Measurements from ENCODE around the gene GPC3.
"Not testable (repeated sequence)": the region's sequence is repeated elsewhere in the genome, so short reads cannot be mapped to it uniquely, and the experiment has no call there.

The GPC3 gene

DNA sequence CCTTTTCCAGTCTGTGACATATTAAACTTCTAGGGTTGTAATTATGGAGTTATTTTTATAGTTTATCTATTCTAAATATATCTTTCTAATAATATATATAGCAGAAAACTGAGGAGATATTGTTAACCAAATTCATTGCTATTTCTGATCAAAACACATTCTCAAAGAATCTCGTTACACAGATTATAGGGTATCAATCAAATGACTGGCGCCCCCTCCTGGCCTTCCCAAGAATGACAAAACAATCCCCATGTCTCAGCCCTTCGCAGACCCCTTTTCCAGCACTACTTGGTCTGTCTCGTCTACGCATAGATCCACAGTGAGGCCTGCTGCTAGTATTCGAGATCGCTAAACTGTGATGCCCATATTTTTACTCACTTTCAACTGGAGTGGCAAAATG, 209.3 kb downstream of the GPC3 start:
- DNase-seq = no peak
- no peaks in the 10 kb centered on the region for H3K36me3 ChIP-seq (ENCODE audit: control insufficient read depth, insufficient read depth, low read length)

DNA sequence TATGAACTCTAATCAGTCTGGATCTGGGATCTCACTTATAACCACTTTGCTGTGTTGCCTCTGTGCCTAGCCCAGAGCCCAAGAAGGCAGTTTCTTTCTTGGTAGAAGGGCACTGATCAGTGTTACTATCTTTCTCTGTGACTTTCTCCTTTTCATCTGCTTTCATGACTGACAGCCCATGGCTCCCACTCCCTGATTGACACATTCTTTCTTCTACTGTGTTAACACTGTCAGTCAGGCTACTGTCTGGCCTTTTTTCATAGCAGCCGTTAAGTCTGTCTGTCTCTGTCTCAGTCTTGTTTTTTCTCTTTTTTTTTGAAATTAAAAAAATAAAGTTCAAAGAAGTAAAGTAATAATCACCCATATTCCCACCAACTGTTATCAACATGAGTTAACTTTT, 210.6 kb downstream of the GPC3 start:
- Histone ChIP-seq H3K36me3 (ENCODE audit: control insufficient read depth, insufficient read depth, low read length) (no peaks in the 10 kb centered on the region), H3K27ac (ENCODE audit: insufficient read depth, low read length, poor library complexity, severe bottlenecking) (no peak overlapping the region), H3K27me3 (replicated peaks; ENCODE audit: control insufficient read depth, insufficient read depth, low read length, poor library complexity, severe bottlenecking) (no peaks in the 10 kb centered on the region), H3K9me3 (ENCODE audit: control insufficient read depth, low read length) (no peaks in the 10 kb centered on the region), H3K4me1 (ENCODE audit: control insufficient read depth, insufficient read depth, low read length, poor library complexity, severe bottlenecking) (no peaks in the 10 kb centered on the region), H3K4me3 (ENCODE audit: insufficient read depth, low read depth, low read length, poor library complexity, severe bottlenecking) (no peak overlapping the region)
- DNase-seq = no peak

More for the DNA sequence above, 209.3 kb downstream of the GPC3 start:
- H3K9me3 ChIP-seq (ENCODE audit: control insufficient read depth, low read length) = no peaks in the 10 kb centered on the region
- no peak overlapping the region for H3K27ac ChIP-seq (ENCODE audit: insufficient read depth, low read length, poor library complexity, severe bottlenecking)
- H3K4me3 ChIP-seq (ENCODE audit: insufficient read depth, low read depth, low read length, poor library complexity, severe bottlenecking) = no peak overlapping the region
- H3K27me3 ChIP-seq (replicated peaks; ENCODE audit: control insufficient read depth, insufficient read depth, low read length, poor library complexity, severe bottlenecking) = no peaks in the 10 kb centered on the region
- H3K4me1 ChIP-seq (ENCODE audit: control insufficient read depth, insufficient read depth, low read length, poor library complexity, severe bottlenecking) = no peaks in the 10 kb centered on the region

DNA sequence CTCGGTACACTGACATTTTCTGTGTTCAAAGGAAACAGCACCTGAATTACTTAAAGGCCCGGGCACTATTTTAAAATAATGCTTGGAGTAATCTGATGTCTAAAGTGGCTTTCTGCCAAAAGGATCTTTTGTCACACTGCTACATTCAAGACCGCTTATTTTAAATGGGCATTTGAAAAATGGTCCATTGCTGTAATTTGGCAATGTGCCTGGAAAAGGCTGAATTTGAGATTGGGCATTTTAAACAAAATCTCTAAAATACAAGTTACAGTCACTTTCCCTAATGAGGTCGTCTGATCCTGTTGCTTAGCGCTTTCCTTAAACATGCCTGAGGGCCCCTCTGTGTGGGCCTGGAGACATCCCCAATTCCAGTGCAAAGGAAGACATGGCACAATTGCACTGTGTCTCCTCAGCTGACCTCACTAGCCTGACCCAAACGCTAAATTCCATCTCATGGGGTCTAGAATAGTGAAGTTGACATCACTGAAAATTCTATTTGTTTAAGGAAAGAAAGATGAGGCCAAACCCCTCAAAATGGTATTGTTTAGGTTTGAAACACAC, 214.2 kb downstream of the GPC3 start:
- H3K27ac ChIP-seq (ENCODE audit: insufficient read depth, low read length, poor library complexity, severe bottlenecking) = no peak overlapping the region
- no peak overlapping the region for H3K4me3 ChIP-seq (ENCODE audit: insufficient read depth, low read depth, low read length, poor library complexity, severe bottlenecking)
- DNase-seq = no peak
- H3K4me1 ChIP-seq (ENCODE audit: control insufficient read depth, insufficient read depth, low read length, poor library complexity, severe bottlenecking) = no peaks in the 10 kb centered on the region
- H3K9me3 ChIP-seq (ENCODE audit: control insufficient read depth, low read length) = no peaks in the 10 kb centered on the region
- H3K36me3 ChIP-seq (ENCODE audit: control insufficient read depth, insufficient read depth, low read length) = no peaks in the 10 kb centered on the region
- H3K27me3 ChIP-seq (replicated peaks; ENCODE audit: control insufficient read depth, insufficient read depth, low read length, poor library complexity, severe bottlenecking) = no peaks in the 10 kb centered on the region

DNA sequence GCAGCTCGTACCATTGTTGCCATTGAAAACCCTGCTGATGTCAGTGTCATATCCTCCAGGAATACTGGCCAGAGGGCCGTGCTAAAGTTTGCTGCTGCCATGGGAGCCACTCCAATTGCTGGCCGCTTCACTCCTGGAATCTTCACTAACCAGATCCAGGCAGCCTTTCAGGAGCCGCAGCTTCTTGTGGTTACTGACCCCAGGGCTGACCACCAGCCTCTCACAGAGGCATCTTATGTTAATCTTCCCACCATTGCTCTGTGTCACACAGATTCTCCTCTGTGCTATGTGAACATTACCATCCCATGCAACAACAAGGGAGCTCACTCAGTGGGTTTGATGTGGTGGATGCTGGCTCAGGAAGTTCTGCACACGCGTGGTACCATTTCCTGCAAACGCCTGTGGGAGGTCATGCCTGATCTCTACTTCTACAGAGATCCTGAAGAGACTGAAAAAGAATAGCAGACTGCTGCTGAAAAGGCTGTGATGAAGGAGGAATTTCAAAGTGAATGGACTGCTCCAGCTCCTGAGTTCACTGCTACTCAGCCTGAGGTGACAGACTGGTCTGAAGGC, 222.3 kb downstream of the GPC3 start:
- not testable (repeated sequence) for H3K9me3 ChIP-seq (ENCODE audit: control insufficient read depth, low read length); H3K4me1 ChIP-seq (ENCODE audit: control insufficient read depth, insufficient read depth, low read length, poor library complexity, severe bottlenecking); H3K36me3 ChIP-seq (ENCODE audit: control insufficient read depth, insufficient read depth, low read length); H3K27ac ChIP-seq (ENCODE audit: insufficient read depth, low read length, poor library complexity, severe bottlenecking); H3K27me3 ChIP-seq (replicated peaks; ENCODE audit: control insufficient read depth, insufficient read depth, low read length, poor library complexity, severe bottlenecking); DNase-seq; H3K4me3 ChIP-seq (ENCODE audit: insufficient read depth, low read depth, low read length, poor library complexity, severe bottlenecking)

DNA sequence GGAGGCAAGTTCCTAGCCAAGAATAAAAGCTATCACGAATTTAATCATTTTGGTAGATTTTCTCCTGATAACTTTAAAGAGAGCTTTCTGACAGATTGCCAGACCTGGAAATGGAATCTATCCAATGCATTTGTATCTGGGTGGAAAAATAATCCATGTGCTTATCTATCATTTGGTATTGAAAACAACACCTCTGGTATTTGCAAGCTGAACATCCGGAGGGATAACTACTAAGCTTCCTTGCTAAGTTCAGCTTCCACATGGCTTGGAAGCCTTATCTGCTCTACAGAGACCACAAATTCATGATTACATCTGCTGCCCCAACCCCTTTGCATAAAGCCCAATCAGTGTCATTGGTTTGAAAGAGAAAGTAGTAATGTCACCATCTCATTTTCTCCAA, 230.7 kb downstream of the GPC3 start:
- H3K27ac ChIP-seq (ENCODE audit: insufficient read depth, low read length, poor library complexity, severe bottlenecking) = no peak overlapping the region
- no peaks in the 10 kb centered on the region for H3K27me3 ChIP-seq (replicated peaks; ENCODE audit: control insufficient read depth, insufficient read depth, low read length, poor library complexity, severe bottlenecking)
- DNase-seq = no peak
- H3K4me1 ChIP-seq (ENCODE audit: control insufficient read depth, insufficient read depth, low read length, poor library complexity, severe bottlenecking) = no peaks in the 10 kb centered on the region
- no peaks in the 10 kb centered on the region for H3K36me3 ChIP-seq (ENCODE audit: control insufficient read depth, insufficient read depth, low read length)
- H3K9me3 ChIP-seq (ENCODE audit: control insufficient read depth, low read length) = no peaks in the 10 kb centered on the region
- no peak overlapping the region for H3K4me3 ChIP-seq (ENCODE audit: insufficient read depth, low read depth, low read length, poor library complexity, severe bottlenecking)

DNA sequence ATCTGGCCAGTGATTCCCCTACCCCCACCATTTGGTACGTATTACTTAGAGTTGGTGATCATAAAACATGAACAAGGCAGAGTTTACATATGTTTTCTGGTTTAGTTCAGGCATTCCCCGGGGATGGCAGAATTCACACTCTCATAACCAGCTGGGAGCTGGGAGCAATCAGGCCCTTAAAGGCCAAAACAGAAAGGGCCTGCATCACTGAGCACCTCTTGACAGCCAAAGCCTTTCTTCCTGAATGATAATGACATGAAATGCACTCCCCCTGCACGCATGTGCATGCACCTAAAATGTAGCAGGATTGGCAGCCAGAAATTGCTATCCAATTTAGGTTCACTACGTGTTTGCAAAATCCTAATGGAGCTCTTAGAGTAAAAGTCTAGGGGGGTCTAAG, 235.4 kb downstream of the GPC3 start:
- DNase-seq = no peak
- no peaks in the 10 kb centered on the region for H3K4me1 ChIP-seq (ENCODE audit: control insufficient read depth, insufficient read depth, low read length, poor library complexity, severe bottlenecking)
- no peaks in the 10 kb centered on the region for H3K36me3 ChIP-seq (ENCODE audit: control insufficient read depth, insufficient read depth, low read length)
- no peaks in the 10 kb centered on the region for H3K9me3 ChIP-seq (ENCODE audit: control insufficient read depth, low read length)
- H3K27ac ChIP-seq (ENCODE audit: insufficient read depth, low read length, poor library complexity, severe bottlenecking) = no peak overlapping the region
- H3K27me3 ChIP-seq (replicated peaks; ENCODE audit: control insufficient read depth, insufficient read depth, low read length, poor library complexity, severe bottlenecking) = no peaks in the 10 kb centered on the region
- H3K4me3 ChIP-seq (ENCODE audit: insufficient read depth, low read depth, low read length, poor library complexity, severe bottlenecking) = no peak overlapping the region

DNA sequence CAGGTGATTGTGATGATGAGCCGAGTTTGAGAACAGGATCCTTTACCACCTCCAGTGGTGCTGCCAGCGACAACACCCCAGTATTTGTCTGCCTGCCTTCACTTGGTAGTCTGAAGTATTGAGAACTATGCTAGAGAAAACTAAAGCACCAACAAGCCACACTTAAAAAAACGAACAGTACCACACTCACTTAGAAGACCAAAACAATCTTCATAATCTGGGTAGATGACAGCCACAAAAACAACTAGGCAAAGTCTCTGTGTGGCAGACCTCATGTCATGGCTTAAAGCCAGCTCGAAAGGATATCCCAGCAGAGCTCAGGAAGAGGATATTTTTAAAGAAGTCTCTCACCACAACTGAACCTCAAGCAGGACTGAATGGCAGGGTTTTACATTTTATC, 236.0 kb downstream of the GPC3 start:
- Histone ChIP-seq H3K4me1 (ENCODE audit: control insufficient read depth, insufficient read depth, low read length, poor library complexity, severe bottlenecking) (no peaks in the 10 kb centered on the region), H3K27ac (ENCODE audit: insufficient read depth, low read length, poor library complexity, severe bottlenecking) (no peak overlapping the region), H3K36me3 (ENCODE audit: control insufficient read depth, insufficient read depth, low read length) (no peaks in the 10 kb centered on the region), H3K9me3 (ENCODE audit: control insufficient read depth, low read length) (no peaks in the 10 kb centered on the region), H3K27me3 (replicated peaks; ENCODE audit: control insufficient read depth, insufficient read depth, low read length, poor library complexity, severe bottlenecking) (no peaks in the 10 kb centered on the region), H3K4me3 (ENCODE audit: insufficient read depth, low read depth, low read length, poor library complexity, severe bottlenecking) (no peak overlapping the region)
- DNase-seq = no peak

DNA sequence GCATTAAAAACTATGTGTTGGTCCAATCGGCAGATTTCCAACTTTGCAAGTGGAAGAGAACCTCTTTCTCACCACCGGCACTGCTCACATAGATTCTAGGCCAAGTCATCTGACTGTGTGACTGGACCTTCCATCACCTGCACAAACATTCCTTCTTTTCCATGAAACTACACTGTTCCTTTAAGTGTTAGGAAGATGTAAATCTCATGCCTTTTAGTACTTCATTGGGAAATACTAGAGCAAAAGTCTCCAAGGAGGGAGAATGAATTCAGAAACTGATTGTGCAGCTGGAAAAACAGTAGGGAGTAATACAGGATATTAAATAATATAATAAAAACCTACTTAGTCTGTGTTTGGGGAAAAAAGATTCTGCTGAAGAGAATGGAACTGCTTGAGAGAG, 238.2 kb downstream of the GPC3 start:
- Histone ChIP-seq H3K4me1 (ENCODE audit: control insufficient read depth, insufficient read depth, low read length, poor library complexity, severe bottlenecking) (no peaks in the 10 kb centered on the region), H3K36me3 (ENCODE audit: control insufficient read depth, insufficient read depth, low read length) (no peaks in the 10 kb centered on the region), H3K9me3 (ENCODE audit: control insufficient read depth, low read length) (no peaks in the 10 kb centered on the region), H3K27ac (ENCODE audit: insufficient read depth, low read length, poor library complexity, severe bottlenecking) (no peak overlapping the region), H3K27me3 (replicated peaks; ENCODE audit: control insufficient read depth, insufficient read depth, low read length, poor library complexity, severe bottlenecking) (no peaks in the 10 kb centered on the region), H3K4me3 (ENCODE audit: insufficient read depth, low read depth, low read length, poor library complexity, severe bottlenecking) (no peak overlapping the region)
- no peak for DNase-seq

DNA sequence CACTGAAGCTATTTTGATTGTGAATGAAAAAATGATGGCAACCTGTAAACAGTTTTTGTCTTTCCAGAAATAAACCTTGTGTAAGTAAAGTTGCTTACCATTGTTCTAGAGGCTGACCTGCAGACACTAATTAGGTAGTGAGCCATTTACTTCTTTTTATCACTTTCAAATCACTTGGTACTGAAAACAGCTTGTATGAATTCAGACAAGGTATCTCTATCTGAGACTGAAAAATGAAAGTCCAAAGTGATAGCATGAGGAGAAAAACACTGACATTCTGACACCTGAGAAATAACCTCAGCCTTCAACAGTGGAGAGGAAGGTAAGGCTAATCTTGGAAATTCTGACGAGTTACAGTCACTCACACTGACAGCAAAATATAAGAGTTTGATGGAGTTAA, 238.8 kb downstream of the GPC3 start:
- Histone ChIP-seq H3K27ac (ENCODE audit: insufficient read depth, low read length, poor library complexity, severe bottlenecking) (no peak overlapping the region), H3K9me3 (ENCODE audit: control insufficient read depth, low read length) (no peaks in the 10 kb centered on the region), H3K4me1 (ENCODE audit: control insufficient read depth, insufficient read depth, low read length, poor library complexity, severe bottlenecking) (no peaks in the 10 kb centered on the region), H3K4me3 (ENCODE audit: insufficient read depth, low read depth, low read length, poor library complexity, severe bottlenecking) (no peak overlapping the region), H3K27me3 (replicated peaks; ENCODE audit: control insufficient read depth, insufficient read depth, low read length, poor library complexity, severe bottlenecking) (no peaks in the 10 kb centered on the region), H3K36me3 (ENCODE audit: control insufficient read depth, insufficient read depth, low read length) (no peaks in the 10 kb centered on the region)
- no peak for DNase-seq

DNA sequence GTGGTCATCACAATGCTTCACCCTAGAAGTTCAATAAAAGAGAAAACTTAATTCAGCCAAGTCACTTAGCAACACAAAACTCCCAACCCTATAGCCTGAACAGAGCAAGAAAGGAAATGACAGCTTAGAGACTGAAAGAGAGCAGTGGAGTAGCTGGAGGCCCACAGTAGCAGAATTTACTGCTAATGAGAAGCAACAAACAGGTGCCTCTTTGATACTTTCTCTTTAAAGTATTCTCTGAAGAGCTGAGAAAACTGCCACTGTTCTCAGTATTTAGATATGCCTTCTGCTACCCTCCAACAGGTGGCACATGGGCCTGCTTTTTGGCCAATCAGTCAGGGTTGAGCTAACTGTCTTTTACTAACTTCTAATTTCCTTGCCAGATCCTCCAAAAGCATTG, 240.0 kb downstream of the GPC3 start:
- H3K27me3 ChIP-seq (replicated peaks; ENCODE audit: control insufficient read depth, insufficient read depth, low read length, poor library complexity, severe bottlenecking) = no peaks in the 10 kb centered on the region
- no peak overlapping the region for H3K4me3 ChIP-seq (ENCODE audit: insufficient read depth, low read depth, low read length, poor library complexity, severe bottlenecking)
- no peak overlapping the region for H3K27ac ChIP-seq (ENCODE audit: insufficient read depth, low read length, poor library complexity, severe bottlenecking)
- H3K36me3 ChIP-seq (ENCODE audit: control insufficient read depth, insufficient read depth, low read length) = no peaks in the 10 kb centered on the region
- DNase-seq = no peak
- no peaks in the 10 kb centered on the region for H3K9me3 ChIP-seq (ENCODE audit: control insufficient read depth, low read length)
- no peaks in the 10 kb centered on the region for H3K4me1 ChIP-seq (ENCODE audit: control insufficient read depth, insufficient read depth, low read length, poor library complexity, severe bottlenecking)

All from effector memory CD4-positive, alpha-beta T cell (primary cell).